Fibroblast of the aortic adventitia (primary cell): ENCODE data around the gene ZNF423. TPM values are rescaled to one million over a fixed set of nuclear protein-coding genes. Genes with fewer than 3 reads are reported as not detected.

Experiments used
- DNase-seq: peaks from one replicate; pipeline ENCODE4 v3.0.0-alpha.2; 2010; ENCODE audit warnings: low read depth
- H3K4me3 ChIP-seq: 2 replicates; pipeline ENCODE4 v1.5.1; 2011; ENCODE audit warnings: low read depth, mild to moderate bottlenecking, control low read depth, low read length, moderate library complexity
- CTCF ChIP-seq: IDR thresholded peaks from 2 replicates; pipeline ENCODE4 v1.5.1; 2011; ENCODE audit warnings: mild to moderate bottlenecking, low read length, control low read depth, inconsistent platforms; ENCODE audit not compliant: insufficient read depth
- total RNA-seq: library from RNA; depleted of rRNA; stranded (reverse); fragments of >200 nt; gene quantifications from 2 replicates; pipeline ENCODE4 v1.2.3, GENCODE V29; 2012; ENCODE audit warnings: low replicate concordance

The ZNF423 gene
- total RNA-seq, 1 donor: 13.5 TPM

- H3K4me3 ChIP-seq: no peak overlapping the region
- no peak for DNase-seq
- no peak for TF ChIP-seq CTCF
These were observed 217.0 kb downstream of the ZNF423 start for GRCh38 chr16:49638673-49639610.

- no peak overlapping the region for H3K4me3 ChIP-seq
- DNase-seq: no peak
- TF ChIP-seq CTCF: no peak
These were observed 217.8 kb downstream of the ZNF423 start for GRCh38 chr16:49637933-49638672.

- DNase-seq: no peak
- TF ChIP-seq CTCF: no peak
- no peak overlapping the region for H3K4me3 ChIP-seq
These were observed 218.4 kb downstream of the ZNF423 start for GRCh38 chr16:49637511-49637910.

- no peak for DNase-seq
- H3K4me3 ChIP-seq: no peak overlapping the region
- no peak for TF ChIP-seq CTCF
These were observed 219.3 kb downstream of the ZNF423 start for GRCh38 chr16:49636608-49637007.

GRCh38 chr16:49635591-49636581, 220.0 kb downstream of the ZNF423 start:
- no peak for TF ChIP-seq CTCF
- no peak for DNase-seq
- H3K4me3 ChIP-seq: no peak overlapping the region

- no peak for DNase-seq
- TF ChIP-seq CTCF: no peak
- no peak overlapping the region for H3K4me3 ChIP-seq
These were observed 220.9 kb downstream of the ZNF423 start for GRCh38 chr16:49635009-49635350.
